ENCODE measurements around the gene OLFML2B. TPM values are rescaled to one million over a fixed set of nuclear protein-coding genes. Genes with fewer than 3 reads are reported as not detected.

Gene OLFML2B
- total RNA-seq, 4 donors from 2014 or later: 8.5 to 38.4 (median 12.9) TPM

DNA sequence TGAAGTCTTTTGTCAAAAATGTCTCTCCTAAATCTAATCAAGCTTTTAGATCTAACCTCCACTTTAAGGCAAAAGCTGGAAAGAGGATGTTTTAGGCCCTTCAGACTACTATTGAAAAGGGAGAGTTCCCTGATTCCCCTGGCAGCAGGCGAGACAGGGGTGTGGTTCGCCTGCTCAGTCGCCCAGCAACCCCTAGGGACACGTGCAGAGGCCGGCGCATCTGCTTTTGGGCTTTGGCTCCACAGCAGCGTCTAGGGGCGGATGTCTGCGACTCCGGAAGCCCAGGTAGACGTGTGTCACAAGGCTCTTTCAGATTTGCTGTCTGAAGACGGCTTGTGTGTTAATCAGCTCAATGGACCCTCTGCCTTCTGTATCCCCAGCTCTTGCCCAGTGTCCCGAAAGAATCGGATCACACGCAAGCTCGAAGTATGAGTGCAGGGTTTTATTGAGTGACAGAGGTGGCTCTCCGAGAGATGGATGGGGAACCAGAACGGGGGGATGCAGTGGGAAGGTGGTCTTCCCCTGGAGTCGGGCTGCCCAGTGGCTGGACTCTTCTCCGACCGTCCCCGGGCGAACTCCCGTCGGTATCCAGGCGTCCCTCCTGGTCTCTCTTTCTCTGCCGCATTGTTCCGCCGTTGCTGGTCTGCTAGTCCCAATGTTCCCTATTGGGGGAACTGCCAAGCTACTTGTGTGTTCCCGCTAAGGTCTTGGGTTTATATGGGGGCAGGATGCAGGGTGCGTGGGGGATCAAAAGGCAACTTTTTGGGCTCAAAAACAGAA, 45.5 kb downstream of the OLFML2B start:
- TF ChIP-seq POLR2A (IDR thresholded peaks at IDR 0.05): no peak
- TF ChIP-seq, protein P1, sequence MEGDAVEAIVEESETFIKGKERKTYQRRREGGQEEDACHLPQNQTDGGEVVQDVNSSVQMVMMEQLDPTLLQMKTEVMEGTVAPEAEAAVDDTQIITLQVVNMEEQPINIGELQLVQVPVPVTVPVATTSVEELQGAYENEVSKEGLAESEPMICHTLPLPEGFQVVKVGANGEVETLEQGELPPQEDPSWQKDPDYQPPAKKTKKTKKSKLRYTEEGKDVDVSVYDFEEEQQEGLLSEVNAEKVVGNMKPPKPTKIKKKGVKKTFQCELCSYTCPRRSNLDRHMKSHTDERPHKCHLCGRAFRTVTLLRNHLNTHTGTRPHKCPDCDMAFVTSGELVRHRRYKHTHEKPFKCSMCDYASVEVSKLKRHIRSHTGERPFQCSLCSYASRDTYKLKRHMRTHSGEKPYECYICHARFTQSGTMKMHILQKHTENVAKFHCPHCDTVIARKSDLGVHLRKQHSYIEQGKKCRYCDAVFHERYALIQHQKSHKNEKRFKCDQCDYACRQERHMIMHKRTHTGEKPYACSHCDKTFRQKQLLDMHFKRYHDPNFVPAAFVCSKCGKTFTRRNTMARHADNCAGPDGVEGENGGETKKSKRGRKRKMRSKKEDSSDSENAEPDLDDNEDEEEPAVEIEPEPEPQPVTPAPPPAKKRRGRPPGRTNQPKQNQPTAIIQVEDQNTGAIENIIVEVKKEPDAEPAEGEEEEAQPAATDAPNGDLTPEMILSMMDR (IDR thresholded peaks at IDR 0.05): no peak
- Histone ChIP-seq H3K4me1 (no peaks in the 10 kb centered on the region), H3K36me3 (no peaks in the 10 kb centered on the region), H3K27me3 (no peaks in the 10 kb centered on the region), H3K4me3 (no peak overlapping the region), H3K9me3 (no peaks in the 10 kb centered on the region), H3K27ac (no peak overlapping the region)
- no peak for DNase-seq
- intact Hi-C loops (cut with DNase I; ENCODE audit: low total_unique reads): no loop called here

DNA sequence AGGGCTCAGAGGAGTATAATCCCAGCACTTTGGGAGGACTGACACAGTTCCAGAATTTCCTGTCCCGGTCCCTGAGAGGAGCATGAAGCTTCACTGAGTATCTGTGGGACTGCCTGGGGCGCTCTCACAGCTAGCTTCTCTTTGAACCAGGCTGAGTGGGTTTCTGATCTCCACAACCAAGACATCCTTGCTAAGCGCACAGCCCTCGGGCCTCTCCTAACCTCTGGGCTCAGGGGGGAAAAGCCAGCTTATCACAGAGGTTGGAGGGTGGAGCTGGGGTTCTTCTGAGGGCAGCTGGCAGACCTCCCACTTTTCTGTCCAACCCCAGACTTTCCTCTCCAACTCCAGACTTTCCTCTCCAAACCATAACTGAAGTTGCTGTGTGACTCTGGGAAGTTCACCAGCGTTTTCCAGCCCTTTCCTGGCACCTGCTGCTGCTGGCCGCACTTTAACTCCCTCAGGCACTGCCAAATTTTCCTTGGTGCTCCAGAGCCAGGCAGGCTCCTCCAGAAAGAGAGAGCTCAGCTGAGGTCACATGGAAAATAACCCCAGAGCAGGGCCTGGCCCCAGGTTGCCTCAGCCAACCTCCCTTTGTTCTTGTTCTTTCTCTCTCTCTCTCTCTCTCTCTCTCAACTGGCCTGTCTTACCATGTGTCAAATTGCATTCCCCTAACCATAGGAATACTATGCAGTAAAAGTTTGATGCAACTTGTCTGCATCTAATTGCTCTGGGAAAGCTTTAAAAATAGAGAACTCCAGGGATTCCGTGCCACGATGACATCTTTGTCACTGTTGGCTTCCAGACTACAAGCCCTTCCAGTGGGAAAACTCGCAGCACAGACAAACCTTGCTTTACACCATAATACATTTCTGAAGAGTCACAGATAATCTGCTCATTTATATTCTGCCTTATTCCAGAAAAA, 49.5 kb downstream of the OLFML2B start:
- peak overlapping the region in 1 of 2 donors; percentile 11 for H3K27ac ChIP-seq

DNA sequence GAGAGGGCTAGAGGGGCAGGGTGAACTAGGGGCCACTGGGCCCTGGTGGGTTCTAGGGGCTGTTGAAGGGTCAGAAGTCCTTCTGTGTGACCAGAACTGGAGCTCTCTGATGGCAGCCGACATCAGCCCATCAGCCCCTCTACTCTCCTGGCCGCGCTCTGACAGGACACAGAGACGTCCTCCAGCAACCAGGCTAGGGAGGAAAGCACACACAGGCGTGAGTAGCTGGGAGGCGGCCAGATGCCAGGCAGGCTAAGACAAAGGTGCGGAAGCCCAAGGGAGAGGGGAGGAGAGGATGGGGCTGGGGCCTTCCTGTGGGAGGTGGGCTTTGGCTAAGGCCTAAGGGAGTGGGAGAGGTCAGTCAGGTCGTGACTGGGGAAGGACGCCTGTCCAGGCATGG, 50.8 kb downstream of the OLFML2B start:
- intact Hi-C loops (cut with DNase I; ENCODE audit: low total_unique reads): no loop called here

More for the DNA sequence above, 49.5 kb downstream of the OLFML2B start:
- Histone ChIP-seq H3K4me1 (no peaks in the 10 kb centered on the region), H3K27me3 (no peaks in the 10 kb centered on the region), H3K4me3 (no peak overlapping the region), H3K36me3 (no peaks in the 10 kb centered on the region), H3K9me3 (no peaks in the 10 kb centered on the region)
- DNase-seq: peak in 1 of 2 donors; percentile 50
- intact Hi-C loops (cut with DNase I; ENCODE audit: low total_unique reads): no loop called here
- TF ChIP-seq, protein P1 (IDR thresholded peaks at IDR 0.05): no peak
- TF ChIP-seq POLR2A (IDR thresholded peaks at IDR 0.05): no peak

DNA sequence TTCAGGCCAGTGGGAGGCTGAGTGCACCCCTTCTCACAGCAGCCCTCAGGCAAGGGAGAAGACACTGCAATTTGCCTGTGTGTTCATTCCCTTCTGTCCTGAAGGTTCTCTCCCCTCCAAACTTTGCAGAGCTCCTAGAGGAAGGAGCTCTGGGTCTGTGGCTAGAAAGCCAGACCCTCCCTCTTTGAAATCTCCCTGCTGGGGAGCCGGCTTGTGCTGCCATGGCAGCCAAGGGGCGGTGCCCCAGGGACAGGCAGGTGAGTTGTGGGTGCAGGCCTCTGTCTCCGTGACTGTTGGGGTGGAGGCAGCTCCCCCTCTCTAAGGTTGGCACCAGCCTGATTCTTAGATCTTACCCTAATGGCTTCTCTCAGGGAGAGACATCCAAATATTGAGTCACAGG, 53.0 kb downstream of the OLFML2B start:
- Histone ChIP-seq H3K4me1 (no peaks in the 10 kb centered on the region), H3K4me3 (no peak overlapping the region), H3K27ac (no peak overlapping the region), H3K27me3 (no peaks in the 10 kb centered on the region), H3K9me3 (no peaks in the 10 kb centered on the region), H3K36me3 (no peaks in the 10 kb centered on the region)
- no peak for DNase-seq
- intact Hi-C loops (cut with DNase I; ENCODE audit: low total_unique reads): no loop called here
- TF ChIP-seq, protein P1 (IDR thresholded peaks at IDR 0.05): no peak
- no peak for TF ChIP-seq POLR2A (IDR thresholded peaks at IDR 0.05)

More for the DNA sequence above, 50.8 kb downstream of the OLFML2B start:
- no peaks in the 10 kb centered on the region for H3K27me3 ChIP-seq
- H3K4me3 ChIP-seq: no peak overlapping the region
- no peaks in the 10 kb centered on the region for H3K9me3 ChIP-seq
- H3K27ac ChIP-seq: no peak overlapping the region
- no peak for DNase-seq
- H3K4me1 ChIP-seq: no peaks in the 10 kb centered on the region
- TF ChIP-seq, protein P1 (IDR thresholded peaks at IDR 0.05): no peak
- TF ChIP-seq POLR2A (IDR thresholded peaks at IDR 0.05): no peak
- H3K36me3 ChIP-seq: no peaks in the 10 kb centered on the region

DNA sequence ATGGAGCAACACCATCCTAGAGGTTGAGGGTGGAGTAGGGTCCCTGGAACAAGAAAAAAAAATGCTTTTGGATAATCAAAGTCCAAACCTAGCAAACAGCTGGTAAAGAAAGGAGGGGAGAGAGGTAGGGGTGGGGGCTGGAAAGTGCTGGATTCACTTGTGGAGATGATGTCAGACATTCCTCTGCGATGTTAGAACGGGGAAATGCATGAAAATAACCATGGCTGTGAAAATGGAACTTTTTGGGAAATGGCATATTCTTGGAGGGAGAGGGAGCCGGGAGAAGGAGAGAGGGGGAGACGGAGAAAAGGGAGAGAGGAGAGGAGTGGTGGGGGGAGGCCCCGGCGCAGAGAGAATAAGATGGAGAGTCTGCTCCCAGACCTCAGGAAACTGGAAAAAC, 53.6 kb downstream of the OLFML2B start:
- no peaks in the 10 kb centered on the region for H3K36me3 ChIP-seq
- no peak for DNase-seq
- intact Hi-C loops (cut with DNase I; ENCODE audit: low total_unique reads): no loop called here
- no peaks in the 10 kb centered on the region for H3K4me1 ChIP-seq
- H3K27me3 ChIP-seq: no peaks in the 10 kb centered on the region
- no peak overlapping the region for H3K27ac ChIP-seq
- TF ChIP-seq, protein P1 (IDR thresholded peaks at IDR 0.05): no peak
- no peak for TF ChIP-seq POLR2A (IDR thresholded peaks at IDR 0.05)
- no peak overlapping the region for H3K4me3 ChIP-seq
- no peaks in the 10 kb centered on the region for H3K9me3 ChIP-seq

All from uterus (tissue), 4 donors.